A549 (cell line): ENCODE measurements around the gene ANKRD40. TPM values are rescaled to one million over a fixed set of nuclear protein-coding genes. Genes with fewer than 3 reads are reported as not detected.

Source experiments
- ATAC-seq, 2 experiments: fragments of 200-7000 bp in 1 of 2; fragments of >200 bp in 1 of 2; cut with Nextera tagmentation in 1 of 2; cut with Tn5 transposase in 1 of 2; 3 replicates each; pipeline versions ENCODE4 v1.8.0 to v1.9.1; 2018 to 2020; ENCODE audit warnings: mild to moderate bottlenecking in 1 of 2, moderate library complexity in 1 of 2
- CTCF ChIA-PET: fragments of 300-600 bp; sonication (Branson Sonifier 250); formaldehyde crosslinking; extraction: SDS; loops from one replicate; lab custom pipeline; 2021; ENCODE audit warnings: antibody characterized with exemption, inconsistent platforms; lab: Yijun Ruan, JAX
- POLR2A ChIA-PET: fragments of 350-600 bp; formaldehyde crosslinking; extraction: SDS; loops from one replicate; lab custom pipeline; 2021; ENCODE audit warnings: antibody characterized with exemption, inconsistent platforms; lab: Yijun Ruan, JAX
- DNase-seq, 2 experiments: peaks; one replicate each; pipeline versions ENCODE4 v3.0.0 to v3.0.0-alpha.2; 2011 to 2016; ENCODE audit warnings: low read depth in 1 of 2, low spot score in 1 of 2
- FAIRE-seq: peaks from 2 replicates; lab custom pipeline; 2011; peaks lifted over from hg19 to GRCh38; lab: Jason Lieb, UNC
- H3K27ac ChIP-seq, 2 experiments: fragments of >200 bp; sonication (Bioruptor Twin); formaldehyde crosslinking; 3 replicates each; pipeline ENCODE4 v1.5.1; 2016 to 2017
- H3K4me1 ChIP-seq: fragments of >200 bp; sonication (Bioruptor Twin); formaldehyde crosslinking; 3 replicates; pipeline ENCODE4 v1.6.1; 2016
- H3K4me2 ChIP-seq: fragments of >200 bp; sonication (Bioruptor Twin); formaldehyde crosslinking; 3 replicates; pipeline ENCODE4 v1.6.1; 2016
- H3K4me3 ChIP-seq: fragments of >200 bp; sonication (Bioruptor Twin); formaldehyde crosslinking; 3 replicates; pipeline ENCODE4 v1.5.1; 2016
- H3K9me3 ChIP-seq: fragments of >200 bp; sonication (Bioruptor Twin); formaldehyde crosslinking; 3 replicates; pipeline ENCODE4 v1.6.1; 2016
- BCL3 ChIP-seq: fragments of >200 bp; sonication (Bioruptor Twin); formaldehyde crosslinking; IDR thresholded peaks from 3 replicates; pipeline ENCODE4 v1.6.1; 2016
- CEBPB ChIP-seq, 2 experiments: fragments of >200 bp in 1 of 2; sonication (Bioruptor Twin) in 1 of 2; formaldehyde crosslinking in 1 of 2; IDR thresholded peaks; 2 replicates each; pipeline ENCODE4 v1.6.1; 2012 to 2016
- EHMT2 ChIP-seq: fragments of 200-600 bp; sonication (generic); IDR thresholded peaks from 2 replicates; pipeline ENCODE4 v1.6.1; 2016; ENCODE audit warnings: antibody characterized with exemption, low read depth, mild to moderate bottlenecking, moderate library complexity
- ESRRA ChIP-seq: fragments of 150-350 bp; IDR thresholded peaks from 2 replicates; pipeline ENCODE4 v1.6.1; 2014; ENCODE audit warnings: mild to moderate bottlenecking, low read length, borderline replicate concordance
- FOSL2 ChIP-seq, 2 experiments: fragments of 450-650 bp in 1 of 2; fragments of >200 bp in 1 of 2; sonication (Bioruptor Twin) in 1 of 2; formaldehyde crosslinking; IDR thresholded peaks; 2 replicates each; pipeline versions ENCODE4 v1.5.0 to v1.6.1; 2016 to 2020; ENCODE audit warnings: mild to moderate bottlenecking in 1 of 2, moderate library complexity in 1 of 2
- HDAC2 ChIP-seq: fragments of 200-600 bp; sonication (generic); IDR thresholded peaks from 2 replicates; pipeline ENCODE4 v1.6.1; 2016
- HEYL ChIP-seq: fragments of 250-450 bp; sonication (Bioruptor Pico); IDR thresholded peaks from 2 replicates; pipeline ENCODE4 v1.8.0; 2021; ENCODE audit warnings: mild to moderate bottlenecking, moderate library complexity
- HOXA7 ChIP-seq: fragments of 250-450 bp; sonication (Bioruptor Pico); IDR thresholded peaks from 2 replicates; pipeline ENCODE4 v1.5.0; 2020; ENCODE audit warnings: mild to moderate bottlenecking, moderate library complexity
- HOXB13 ChIP-seq: fragments of 250-450 bp; sonication (Bioruptor Pico); IDR thresholded peaks from 2 replicates; pipeline ENCODE4 v1.5.0; 2020; ENCODE audit warnings: low read depth, mild to moderate bottlenecking, moderate library complexity
- HOXB5 ChIP-seq: fragments of 250-450 bp; sonication (Bioruptor Pico); IDR thresholded peaks from 2 replicates; pipeline ENCODE4 v1.5.0; 2020; ENCODE audit warnings: mild to moderate bottlenecking, moderate library complexity
- JUN ChIP-seq, 2 experiments: fragments of >200 bp; sonication (Bioruptor Twin); formaldehyde crosslinking; IDR thresholded peaks; 2 replicates in 1 of 2; 3 replicates in 1 of 2; pipeline ENCODE4 v1.6.1; 2016 to 2017
- JUNB ChIP-seq: fragments of >200 bp; sonication (Bioruptor Twin); formaldehyde crosslinking; IDR thresholded peaks from 2 replicates; pipeline ENCODE4 v1.6.1; 2016
- KDM5A ChIP-seq: fragments of 200-600 bp; sonication (generic); IDR thresholded peaks from 2 replicates; pipeline ENCODE4 v1.6.1; 2016; ENCODE audit warnings: antibody characterized with exemption, mild to moderate bottlenecking
- MAX ChIP-seq: IDR thresholded peaks from 2 replicates; pipeline ENCODE4 v1.6.1; 2012
- MAZ ChIP-seq: fragments of 150-350 bp; IDR thresholded peaks from 2 replicates; pipeline ENCODE4 v1.6.1; 2014; ENCODE audit warnings: antibody characterized with exemption, low read depth, low read length, borderline replicate concordance
- NR3C1 ChIP-seq: fragments of >200 bp; sonication (Bioruptor Twin); formaldehyde crosslinking; IDR thresholded peaks from 3 replicates; pipeline ENCODE4 v1.6.1; 2017
- PHF8 ChIP-seq: fragments of 200-600 bp; sonication (generic); IDR thresholded peaks from 2 replicates; pipeline ENCODE4 v1.6.1; 2016; ENCODE audit warnings: low read depth, mild to moderate bottlenecking, antibody characterized with exemption, moderate library complexity, borderline replicate concordance
- POLR2A ChIP-seq: IDR thresholded peaks from 2 replicates; pipeline ENCODE4 v1.6.1; 2012; ENCODE audit warnings: mild to moderate bottlenecking, low read length
- POLR2AphosphoS2 ChIP-seq: conservative IDR thresholded peaks from 2 replicates; pipeline ENCODE4 v1.6.1; 2012; ENCODE audit warnings: low read length, improper control_type of control experiment, inconsistent platforms
- SREBF2 ChIP-seq: fragments of 450-650 bp; IDR thresholded peaks from 2 replicates; pipeline ENCODE4 v1.6.1; 2014; ENCODE audit warnings: mild to moderate bottlenecking, moderate library complexity
- ZC3H11A ChIP-seq: fragments of 450-650 bp; IDR thresholded peaks from 2 replicates; pipeline ENCODE4 v1.6.1; 2014; ENCODE audit warnings: antibody characterized with exemption, mild to moderate bottlenecking
- ZFP36 ChIP-seq: fragments of 450-650 bp; IDR thresholded peaks from 2 replicates; pipeline ENCODE4 v1.6.1; 2014; ENCODE audit warnings: borderline replicate concordance; ENCODE audit not compliant: partially characterized antibody
- ZNF302 ChIP-seq: fragments of 250-450 bp; sonication (Bioruptor Pico); IDR thresholded peaks from 2 replicates; pipeline ENCODE4 v1.9.0; 2021; ENCODE audit warnings: inconsistent platforms, mild to moderate bottlenecking, moderate library complexity
- ZSCAN20 ChIP-seq: fragments of 250-450 bp; sonication (Bioruptor Pico); IDR thresholded peaks from 2 replicates; pipeline ENCODE4 v1.8.0; 2022; ENCODE audit warnings: mild to moderate bottlenecking, moderate library complexity
- WGBS: methylation state at CpG from one replicate; pipeline ENCODE4 v1.1.6; 2017; ENCODE audit errors: missing lambda C conversion rate; 5-methylcytosine and 5-hydroxymethylcytosine counted together
- polyA plus RNA-seq, 4 experiments: library from polyadenylated mRNA; depleted of rRNA in 3 of 4; stranded (reverse); fragments of >200 nt; fragmentation: RNase III in 1 of 4; extraction: RNeasy Plus Mini Kit Qiagen cat#74134 plus additional on column Dnase treatment in 1 of 4; gene quantifications; 2 replicates in 3 of 4; 3 replicates in 1 of 4; pipeline ENCODE4 v1.2.3, GENCODE V29; 2011 to 2017
- TF ChIP-seq, protein P1 (sequence below): fragments of 250-450 bp; sonication (Bioruptor Pico); IDR thresholded peaks from 2 replicates; pipeline ENCODE4 v1.5.0; 2021; ENCODE audit warnings: mild to moderate bottlenecking, moderate library complexity, borderline replicate concordance
- TF ChIP-seq, protein P2 (sequence below): IDR thresholded peaks from 2 replicates; pipeline ENCODE4 v1.6.1; 2012

Gene ANKRD40
- polyA plus RNA-seq, 2 of the 4 experiments (the other 2 are of a cell fraction) = 50.1 to 84.3 TPM

- Histone ChIP-seq H3K4me1 (peaks cover 100% of the 10 kb centered on the region), H3K27ac (peak overlapping the region; percentile 97 to 98), H3K4me3 (peak overlapping the region; percentile 11; the same call in 2 of the 3 replicates), H3K9me3 (no peaks in the 10 kb centered on the region), H3K4me2 (peak overlapping the region; percentile 67)
- no peak for FAIRE-seq
- WGBS = 64% methylated on average over 17 of the region's 17 CpGs
- DNase-seq = no peak
- CTCF ChIA-PET = interaction anchor here (0.5 to 52.6 kb wide), 5 partner anchors 6 to 139 kb away, joined by 4 to 2097 read pairs (median 783); partner anchors contain the start of genes ABCC3 and SPATA20
- POLR2A ChIA-PET = interaction anchor here (1.0 to 4.8 kb wide), 6 partner anchors 9 to 48 kb away, joined by 3 to 35 read pairs (median 4); no protein-coding TSS in a partner anchor
- 0 out of 2 replicates have a peak, but pooled peaks have one; percentile 0 for TF ChIP-seq ZC3H11A
- no peak for TF ChIP-seq HOXB5 (CRISPR knock-in tag)
- TF ChIP-seq SREBF2 = no peak
- TF ChIP-seq ESRRA = no peak
- 0 out of 2 replicates have a peak, but pooled peaks have one; percentile 18 for TF ChIP-seq HOXB13 (CRISPR knock-in tag)
- no peak for ATAC-seq
These were observed 21.8 kb downstream of the ANKRD40 start for GRCh38 chr17:50685691-50686493.

- DNase-seq (no peak), FAIRE-seq (peak; percentile 36), ATAC-seq (no peak)
- Histone ChIP-seq H3K27ac (peak overlapping the region; percentile 97 to 98), H3K4me1 (peaks cover 100% of the 10 kb centered on the region), H3K4me3 (no peak overlapping the region), H3K4me2 (peak overlapping the region; percentile 67), H3K9me3 (no peaks in the 10 kb centered on the region)
- ChIA-PET POLR2A (interaction anchor here (1.3 to 4.8 kb wide), 3 partner anchors 8 to 48 kb away, joined by 4 to 35 read pairs (median 11); no protein-coding TSS in a partner anchor), CTCF (interaction anchor here (27.4 to 52.6 kb wide), 4 partner anchors 7 to 139 kb away, joined by 753 to 2097 read pairs (median 783); partner anchors contain the start of genes ABCC3 and SPATA20)
- WGBS = 69% methylated on average over 1 of the region's 1 CpG
- TF ChIP-seq ZFP36 = peak; percentile 92
- TF ChIP-seq EHMT2 = no peak
- TF ChIP-seq HDAC2 = peak; percentile 65
- peak in 1 of 2 experiments; percentile 53; a peak in 1 of 5 replicates for TF ChIP-seq JUN (IDR thresholded peaks at IDR 0.05)
These were observed 22.4 kb downstream of the ANKRD40 start for GRCh38 chr17:50685334-50685665.

GRCh38 chr17:50684612-50685333, 22.9 kb downstream of the ANKRD40 start:
- peaks cover 100% of the 10 kb centered on the region for H3K4me1 ChIP-seq
- TF ChIP-seq ZFP36 (no peak), BCL3 (no peak), EHMT2 (no peak), HEYL (CRISPR knock-in tag) (no peak), NR3C1 (no peak), PHF8 (no peak), FOSL2 (IDR thresholded peaks at IDR 0.05) (no peak), FOSL2 (CRISPR knock-in tag; IDR thresholded peaks at IDR 0.05) (peak; percentile 29), HOXB13 (CRISPR knock-in tag) (no peak), ZNF302 (CRISPR knock-in tag) (no peak; the same call in 1 of the 2 replicates), MAZ (no peak), MAX (peak; percentile 44; the same call in 1 of the 2 replicates), POLR2A (no peak), JUNB (no peak), POLR2AphosphoS2 (no peak), ESRRA (no peak), KDM5A (no peak), ZSCAN20 (CRISPR knock-in tag) (no peak), HOXB5 (CRISPR knock-in tag) (0 out of 2 replicates have a peak, but pooled peaks have one; percentile 17), HOXA7 (CRISPR knock-in tag) (no peak), CEBPB (IDR thresholded peaks at IDR 0.05) (no peak)
- TF ChIP-seq, protein P1, sequence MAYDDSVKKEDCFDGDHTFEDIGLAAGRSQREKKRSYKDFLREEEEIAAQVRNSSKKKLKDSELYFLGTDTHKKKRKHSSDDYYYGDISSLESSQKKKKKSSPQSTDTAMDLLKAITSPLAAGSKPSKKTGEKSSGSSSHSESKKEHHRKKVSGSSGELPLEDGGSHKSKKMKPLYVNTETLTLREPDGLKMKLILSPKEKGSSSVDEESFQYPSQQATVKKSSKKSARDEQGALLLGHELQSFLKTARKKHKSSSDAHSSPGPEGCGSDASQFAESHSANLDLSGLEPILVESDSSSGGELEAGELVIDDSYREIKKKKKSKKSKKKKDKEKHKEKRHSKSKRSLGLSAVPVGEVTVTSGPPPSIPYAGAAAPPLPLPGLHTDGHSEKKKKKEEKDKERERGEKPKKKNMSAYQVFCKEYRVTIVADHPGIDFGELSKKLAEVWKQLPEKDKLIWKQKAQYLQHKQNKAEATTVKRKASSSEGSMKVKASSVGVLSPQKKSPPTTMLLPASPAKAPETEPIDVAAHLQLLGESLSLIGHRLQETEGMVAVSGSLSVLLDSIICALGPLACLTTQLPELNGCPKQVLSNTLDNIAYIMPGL = no peak
- TF ChIP-seq, protein P2, sequence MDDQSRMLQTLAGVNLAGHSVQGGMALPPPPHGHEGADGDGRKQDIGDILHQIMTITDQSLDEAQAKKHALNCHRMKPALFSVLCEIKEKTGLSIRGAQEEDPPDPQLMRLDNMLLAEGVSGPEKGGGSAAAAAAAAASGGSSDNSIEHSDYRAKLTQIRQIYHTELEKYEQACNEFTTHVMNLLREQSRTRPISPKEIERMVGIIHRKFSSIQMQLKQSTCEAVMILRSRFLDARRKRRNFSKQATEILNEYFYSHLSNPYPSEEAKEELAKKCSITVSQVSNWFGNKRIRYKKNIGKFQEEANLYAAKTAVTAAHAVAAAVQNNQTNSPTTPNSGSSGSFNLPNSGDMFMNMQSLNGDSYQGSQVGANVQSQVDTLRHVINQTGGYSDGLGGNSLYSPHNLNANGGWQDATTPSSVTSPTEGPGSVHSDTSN = no peak

More at GRCh38 chr17:50684612-50685333, 22.9 kb downstream of the ANKRD40 start:
- ATAC-seq (peak in 1 of 2 experiments; percentile 12; a peak in 3 of 6 replicates), DNase-seq (peak in 1 of 2 experiments; percentile 82), FAIRE-seq (no peak)
- no peak overlapping the region for H3K4me3 ChIP-seq
- H3K27ac ChIP-seq = peak overlapping the region; percentile 97 to 98
- ChIA-PET CTCF (interaction anchor here (1.0 to 52.6 kb wide), 7 partner anchors 8 to 202 kb away, joined by 3 to 2097 read pairs (median 753); partner anchors contain the start of genes ABCC3 and SPATA20), POLR2A (interaction anchor here (1.0 to 4.8 kb wide), 4 partner anchors 8 to 47 kb away, joined by 4 to 35 read pairs (median 8); no protein-coding TSS in a partner anchor)
- peak overlapping the region; percentile 67 for H3K4me2 ChIP-seq
- 30% methylated on average over 15 of the region's 15 CpGs for WGBS
- H3K9me3 ChIP-seq = no peaks in the 10 kb centered on the region
